OCI-LY1 (cell line): Measurements from ENCODE around the gene CENPO.

Source experiments
- CTCF ChIP-seq: fragments of 200-600 bp; sonication (generic), shearing (Covaris generic); IDR thresholded peaks from 2 replicates; pipeline ENCODE4 v1.5.1; 2017; ENCODE audit warnings: mild to moderate bottlenecking, antibody characterized with exemption, low read length, moderate library complexity, mixed read lengths
- EZH2 ChIP-seq: fragments of 200-600 bp; sonication (generic), shearing (Covaris generic); IDR thresholded peaks from 2 replicates; pipeline ENCODE4 v1.8.0; 2017; ENCODE audit warnings: borderline replicate concordance, mixed run types, mild to moderate bottlenecking, antibody characterized with exemption, low read length, moderate library complexity, mixed read lengths

DNA sequence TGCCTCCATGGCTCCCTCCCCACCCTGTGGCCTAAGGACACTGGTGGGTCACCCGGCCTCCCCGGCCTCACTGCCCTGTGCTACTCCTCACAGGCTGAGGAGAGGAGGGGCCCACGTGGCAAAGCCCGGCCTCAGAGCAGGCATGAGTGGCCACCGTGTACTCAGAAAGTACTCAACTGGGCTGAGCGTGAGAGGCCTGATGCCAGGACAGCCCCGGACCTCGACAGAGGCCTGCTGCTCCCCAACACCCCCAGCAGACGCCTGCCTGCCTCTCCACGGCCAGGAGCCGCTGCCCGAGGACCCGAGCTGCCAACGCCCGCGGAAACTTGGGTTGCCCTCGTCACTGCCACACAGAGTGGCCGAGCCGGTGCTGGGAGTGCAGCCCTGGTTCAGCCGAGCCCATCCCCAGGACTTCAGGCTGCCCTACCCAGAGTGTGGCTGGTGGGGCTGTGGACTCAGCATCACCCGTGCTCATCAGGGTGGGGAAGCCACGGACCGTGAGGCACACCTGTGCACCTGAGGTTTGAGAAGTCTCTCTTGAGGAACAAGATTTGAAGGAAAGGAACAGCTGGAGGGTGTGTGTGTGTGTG is 59.3 kb downstream of the CENPO start:
- TF ChIP-seq CTCF (no peak), EZH2 (no peak)
